Measurements from ENCODE around the gene CNNM4. TPM values are rescaled to one million over a fixed set of nuclear protein-coding genes. Genes with fewer than 3 reads are reported as not detected.
A peak's percentile ranks its signal among the peaks of the same experiment; 100 is the strongest.

CNNM4 gene
- total and polyA plus RNA-seq, 2 of the 4 experiments (the other 2 are of a cell fraction): 2.0 to 4.1 TPM

DNA sequence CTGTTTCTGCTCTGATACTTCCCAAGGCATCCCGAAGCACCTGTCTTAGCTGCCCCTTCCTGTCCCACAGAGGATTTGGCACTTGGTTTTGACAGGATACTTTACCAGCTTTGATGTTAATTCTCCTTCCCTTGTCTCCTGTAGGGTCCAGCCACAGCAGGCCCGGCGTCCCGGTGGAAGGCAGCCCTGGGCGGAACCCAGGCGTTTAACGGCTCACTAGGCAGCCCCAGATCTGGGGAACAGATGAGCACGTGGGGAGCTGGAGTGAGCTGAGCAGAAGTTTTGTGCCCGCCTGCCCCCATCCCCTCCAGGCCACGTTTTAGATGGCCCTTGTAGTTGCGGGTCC, 71.7 kb downstream of the CNNM4 start:
- Histone ChIP-seq H3K27me3 (ENCODE audit: control insufficient read depth, insufficient read depth, low read length) (no peaks in the 10 kb centered on the region), H4K91ac (ENCODE audit: insufficient read depth, low read depth, low read length) (no peak overlapping the region), H2BK5ac (ENCODE audit: low read depth, low read length, poor library complexity, severe bottlenecking) (no peak overlapping the region), H3K9me3 (ENCODE audit: control insufficient read depth, insufficient read depth, low read length) (no peaks in the 10 kb centered on the region), H2AK9ac (replicated peaks; ENCODE audit: low read depth, low read length, poor library complexity) (peak overlapping the region; percentile 43), H2BK15ac (ENCODE audit: low read depth, low read length) (no peak overlapping the region), H3K56ac (ENCODE audit: extremely low read depth, insufficient read depth, low read length) (no peak overlapping the region), H4K8ac (ENCODE audit: low read depth in 2 of 2, low read length in 2 of 2) (peak overlapping the region in 1 of 2 experiments; percentile 84; a peak in 2 of 4 replicates), H3K4me2 (ENCODE audit: low read depth, low read length) (no peak overlapping the region), H3K23ac (ENCODE audit: low read depth, low read length) (no peak overlapping the region), H3K36me3 (ENCODE audit: control insufficient read depth, insufficient read depth, low read length) (peaks cover 25% of the 10 kb centered on the region), H3K4ac (ENCODE audit: low read depth, low read length) (0 out of 2 replicates have a peak overlapping the region, but pooled peaks have one; percentile 9), H3K18ac (ENCODE audit: low read depth, low read length) (no peak overlapping the region), H4K5ac (ENCODE audit: low read depth, low read length) (no peak overlapping the region), H2AFZ (replicated peaks; ENCODE audit: low read length, poor library complexity) (peak overlapping the region; percentile 88), H2BK20ac (ENCODE audit: low read depth, low read length) (no peak overlapping the region), H3K4me3 (ENCODE audit: insufficient read depth, low read depth, low read length) (no peak overlapping the region), H3K27ac (ENCODE audit: insufficient read depth, low read length) (no peak overlapping the region), H3K9me1 (ENCODE audit: insufficient read depth, low read length) (peaks cover 11% of the 10 kb centered on the region; the same call in 1 of the 2 replicates), H3K9ac (ENCODE audit: low read depth, low read length) (no peak overlapping the region), H3K4me1 (ENCODE audit: control insufficient read depth, insufficient read depth, low read length) (peaks cover 10% of the 10 kb centered on the region; the same call in 1 of the 2 replicates), H3K79me1 (ENCODE audit: low read depth in 1 of 2, low read length in 2 of 2) (no peaks in the 10 kb centered on the region), H3K14ac (replicated peaks; ENCODE audit: low read depth, low read length) (peak overlapping the region; percentile 36; the same call in 1 of the 2 replicates), H2BK120ac (ENCODE audit: low read depth, low read length) (no peak overlapping the region), H4K20me1 (ENCODE audit: insufficient read depth, low read length) (no peaks in the 10 kb centered on the region), H2AK5ac (ENCODE audit: low read depth, low read length) (0 out of 2 replicates have a peak overlapping the region, but pooled peaks have one; percentile 66)
- DNase-seq (no peak), ATAC-seq (ENCODE audit: low read depth) (no peak)
- ChIA-PET POLR2A (ENCODE audit: unreplicated experiment) (no interaction called here), CTCF (no interaction called here)
- dilution Hi-C loops (cut with HindIII; ENCODE audit: low sequenced_read_pairs, unreplicated experiment): no loop called here
- TF ChIP-seq, protein P1, sequence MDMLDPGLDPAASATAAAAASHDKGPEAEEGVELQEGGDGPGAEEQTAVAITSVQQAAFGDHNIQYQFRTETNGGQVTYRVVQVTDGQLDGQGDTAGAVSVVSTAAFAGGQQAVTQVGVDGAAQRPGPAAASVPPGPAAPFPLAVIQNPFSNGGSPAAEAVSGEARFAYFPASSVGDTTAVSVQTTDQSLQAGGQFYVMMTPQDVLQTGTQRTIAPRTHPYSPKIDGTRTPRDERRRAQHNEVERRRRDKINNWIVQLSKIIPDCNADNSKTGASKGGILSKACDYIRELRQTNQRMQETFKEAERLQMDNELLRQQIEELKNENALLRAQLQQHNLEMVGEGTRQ (IDR thresholded peaks at IDR 0.05; ENCODE audit: low read depth, low read length): no peak
- TF ChIP-seq MAFK (IDR thresholded peaks at IDR 0.05; ENCODE audit: low read depth, low read length): no peak
- TF ChIP-seq, protein P2, sequence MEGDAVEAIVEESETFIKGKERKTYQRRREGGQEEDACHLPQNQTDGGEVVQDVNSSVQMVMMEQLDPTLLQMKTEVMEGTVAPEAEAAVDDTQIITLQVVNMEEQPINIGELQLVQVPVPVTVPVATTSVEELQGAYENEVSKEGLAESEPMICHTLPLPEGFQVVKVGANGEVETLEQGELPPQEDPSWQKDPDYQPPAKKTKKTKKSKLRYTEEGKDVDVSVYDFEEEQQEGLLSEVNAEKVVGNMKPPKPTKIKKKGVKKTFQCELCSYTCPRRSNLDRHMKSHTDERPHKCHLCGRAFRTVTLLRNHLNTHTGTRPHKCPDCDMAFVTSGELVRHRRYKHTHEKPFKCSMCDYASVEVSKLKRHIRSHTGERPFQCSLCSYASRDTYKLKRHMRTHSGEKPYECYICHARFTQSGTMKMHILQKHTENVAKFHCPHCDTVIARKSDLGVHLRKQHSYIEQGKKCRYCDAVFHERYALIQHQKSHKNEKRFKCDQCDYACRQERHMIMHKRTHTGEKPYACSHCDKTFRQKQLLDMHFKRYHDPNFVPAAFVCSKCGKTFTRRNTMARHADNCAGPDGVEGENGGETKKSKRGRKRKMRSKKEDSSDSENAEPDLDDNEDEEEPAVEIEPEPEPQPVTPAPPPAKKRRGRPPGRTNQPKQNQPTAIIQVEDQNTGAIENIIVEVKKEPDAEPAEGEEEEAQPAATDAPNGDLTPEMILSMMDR (conservative IDR thresholded peaks at IDR 0.05; ENCODE audit: low read depth, low read length): no peak
- TF ChIP-seq, protein P3, sequence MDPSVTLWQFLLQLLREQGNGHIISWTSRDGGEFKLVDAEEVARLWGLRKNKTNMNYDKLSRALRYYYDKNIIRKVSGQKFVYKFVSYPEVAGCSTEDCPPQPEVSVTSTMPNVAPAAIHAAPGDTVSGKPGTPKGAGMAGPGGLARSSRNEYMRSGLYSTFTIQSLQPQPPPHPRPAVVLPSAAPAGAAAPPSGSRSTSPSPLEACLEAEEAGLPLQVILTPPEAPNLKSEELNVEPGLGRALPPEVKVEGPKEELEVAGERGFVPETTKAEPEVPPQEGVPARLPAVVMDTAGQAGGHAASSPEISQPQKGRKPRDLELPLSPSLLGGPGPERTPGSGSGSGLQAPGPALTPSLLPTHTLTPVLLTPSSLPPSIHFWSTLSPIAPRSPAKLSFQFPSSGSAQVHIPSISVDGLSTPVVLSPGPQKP (IDR thresholded peaks at IDR 0.05; ENCODE audit: borderline replicate concordance, low read depth, low read length): no peak
- no peak for TF ChIP-seq BHLHE40 (IDR thresholded peaks at IDR 0.05; ENCODE audit: low read depth, low read length)
- no peak for TF ChIP-seq MXI1 (IDR thresholded peaks at IDR 0.05; ENCODE audit: borderline replicate concordance, low read depth, low read length)
- no peak for TF ChIP-seq CEBPB (IDR thresholded peaks at IDR 0.05; ENCODE audit: low read depth, low read length)
- TF ChIP-seq RFX5 (IDR thresholded peaks at IDR 0.05; ENCODE audit: low read depth, low read length): no peak
- TF ChIP-seq NFE2L2 (IDR thresholded peaks at IDR 0.05; ENCODE audit: low read depth, low read length): no peak
- no peak for TF ChIP-seq RAD21 (IDR thresholded peaks at IDR 0.05; ENCODE audit: low read length)
- no peak for TF ChIP-seq POLR2A (IDR thresholded peaks at IDR 0.05; ENCODE audit: low read depth, low read length)
- TF ChIP-seq FOS (IDR thresholded peaks at IDR 0.05; ENCODE audit: low read depth, low read length): no peak
- no peak for TF ChIP-seq SMC3 (IDR thresholded peaks at IDR 0.05; ENCODE audit: low read depth, low read length)
- TF ChIP-seq MAZ (IDR thresholded peaks at IDR 0.05; ENCODE audit: borderline replicate concordance, low read depth, low read length): no peak
- in situ Hi-C loops (cut with MboI; ENCODE audit: low sequenced_read_pairs): no loop called here
- 64% methylated on average over 5 of the region's 11 CpGs; no CpG with 5 or more reads in 1 of the 2 experiments for WGBS, 2 experiments (ENCODE audit: extremely low coverage in 2 of 2, insufficient read length in 1 of 2)
- intact Hi-C loops (cut with micrococcal nuclease): no loop called here
- BruUV-seq (replicated peaks): no TSS peak
